PC-9 (cell line): ENCODE data around the gene CCNF. TPM values are rescaled to one million over a fixed set of nuclear protein-coding genes. Genes with fewer than 3 reads are reported as not detected.

ENCODE experiments used
- BruUV-seq: library from RNA; stranded (reverse); fragments of 400-500 nt; replicated peaks from 2 replicates; lab custom pipeline; 2021; lab: Mats Ljungman, UMichigan
- CTCF ChIA-PET: fragments of 300-600 bp; sonication (Branson Sonifier 250); formaldehyde crosslinking; loops from one replicate; lab custom pipeline; 2022; ENCODE audit warnings: antibody characterized with exemption; lab: Charles Lee
- POLR2A ChIA-PET: fragments of 300-600 bp; sonication (Branson Sonifier 250); formaldehyde crosslinking; loops from one replicate; lab custom pipeline; 2022; ENCODE audit warnings: antibody characterized with exemption; ENCODE audit not compliant: unreplicated experiment; lab: Charles Lee
- DNase-seq, 2 experiments: peaks; one replicate each; pipeline versions ENCODE4 v3.0.0 to v3.0.0-alpha.2; 2015 to 2022; ENCODE audit warnings: mixed read lengths in 1 of 2
- H2AFZ ChIP-seq: fragments of 200-600 bp; sonication (generic); 2 replicates; pipeline ENCODE4 v1.8.1; 2017; ENCODE audit warnings: antibody characterized with exemption
- H3F3A ChIP-seq: fragments of 200-600 bp; sonication (generic); 2 replicates; pipeline ENCODE4 v1.8.1; 2017; ENCODE audit warnings: antibody characterized with exemption, mild to moderate bottlenecking, low read depth; ENCODE audit not compliant: insufficient read depth
- H3K27ac ChIP-seq: fragments of 200-600 bp; sonication (generic); 2 replicates; pipeline ENCODE4 v1.6.1; 2016; ENCODE audit warnings: mixed run types
- H3K27me3 ChIP-seq: fragments of 200-600 bp; sonication (generic); 2 replicates; pipeline ENCODE4 v1.6.1; 2016; ENCODE audit warnings: low read depth, mixed run types; ENCODE audit not compliant: insufficient read depth
- H3K36me3 ChIP-seq: fragments of 200-600 bp; sonication (generic); 2 replicates; pipeline ENCODE4 v1.6.1; 2016; ENCODE audit warnings: low read depth, mixed run types
- H3K4me1 ChIP-seq: fragments of 200-600 bp; sonication (generic); replicated peaks from 2 replicates; pipeline ENCODE4 v1.6.1; 2016; ENCODE audit warnings: mixed run types; ENCODE audit not compliant: insufficient read depth
- H3K4me2 ChIP-seq: fragments of 200-600 bp; sonication (generic); 2 replicates; pipeline ENCODE4 v1.6.1; 2017; ENCODE audit warnings: mixed run types
- H3K4me3 ChIP-seq: fragments of 200-600 bp; sonication (generic); 2 replicates; pipeline ENCODE4 v1.6.1; 2016; ENCODE audit warnings: mixed run types
- H3K79me2 ChIP-seq: fragments of 200-600 bp; sonication (generic); 2 replicates; pipeline ENCODE4 v1.6.1; 2017; ENCODE audit warnings: low read depth, mixed run types
- H3K9me2 ChIP-seq: fragments of 200-600 bp; sonication (generic); 2 replicates; pipeline ENCODE4 v1.8.1; 2017; ENCODE audit warnings: mild to moderate bottlenecking; ENCODE audit not compliant: insufficient read depth
- H3K9me3 ChIP-seq: fragments of 200-600 bp; sonication (generic); 2 replicates; pipeline ENCODE4 v1.8.1; 2016; ENCODE audit warnings: low read depth; ENCODE audit not compliant: insufficient read depth
- H4K20me1 ChIP-seq: fragments of 200-600 bp; sonication (generic); 2 replicates; pipeline ENCODE4 v1.8.1; 2017; ENCODE audit not compliant: insufficient read depth
- EZH2 ChIP-seq: fragments of 200-600 bp; sonication (generic); IDR thresholded peaks from 2 replicates; pipeline ENCODE4 v1.8.0; 2017; ENCODE audit warnings: antibody characterized with exemption, low read depth
- intact Hi-C: fragments of 100-400 bp; cut with micrococcal nuclease; formaldehyde crosslinking; loops from one replicate; pipeline ENCODE4 v1.10.0; 2022; ENCODE audit not compliant: unreplicated experiment
- total RNA-seq: library from RNA; stranded (reverse); gene quantifications from 2 replicates; pipeline ENCODE4 v1.2.3, GENCODE V29; 2021
- TF ChIP-seq, protein P1 (sequence below): fragments of 200-600 bp; sonication (generic); conservative IDR thresholded peaks from 2 replicates; pipeline ENCODE4 v1.6.1; 2017; ENCODE audit warnings: mixed run types, antibody characterized with exemption, mild to moderate bottlenecking, moderate library complexity

CCNF gene
- total RNA-seq, 1 experiment from 2014 or later, result 69.0 TPM

DNA sequence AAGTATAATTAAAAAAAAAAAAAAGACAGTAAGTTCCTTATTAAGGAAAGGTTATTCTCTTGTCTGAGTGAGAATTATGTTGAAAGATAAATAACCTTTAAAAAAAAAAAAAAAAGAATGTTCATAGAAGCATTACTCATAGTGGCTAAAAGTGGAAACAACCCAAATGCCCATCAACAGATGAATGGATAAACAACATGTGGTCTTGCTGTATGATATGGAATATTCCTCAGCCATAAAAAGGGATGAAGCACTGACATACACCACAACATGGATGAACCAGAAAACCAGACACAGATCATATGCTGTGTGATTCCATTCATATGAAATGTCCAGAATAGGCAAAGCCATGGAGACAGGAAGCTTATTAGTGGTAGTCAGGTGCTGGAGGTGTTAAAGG, 9.2 kb upstream of the CCNF start:
- Histone ChIP-seq H3K9me3 (no peaks in the 10 kb centered on the region), H3K27ac (no peak overlapping the region), H3K4me3 (no peak overlapping the region), H3K9me2 (no peaks in the 10 kb centered on the region), H3K4me2 (no peak overlapping the region), H3K4me1 (no peaks in the 10 kb centered on the region), H3K36me3 (no peaks in the 10 kb centered on the region), H3K79me2 (no peaks in the 10 kb centered on the region), H3F3A (no peaks in the 10 kb centered on the region), H3K27me3 (no peaks in the 10 kb centered on the region), H2AFZ (no peak overlapping the region), H4K20me1 (no peaks in the 10 kb centered on the region)
- BruUV-seq, result no TSS peak
- DNase-seq, result no peak
- ChIA-PET CTCF (no interaction called here), POLR2A (no interaction called here)
- intact Hi-C loops, result no loop called here
- no peak for TF ChIP-seq EZH2
- TF ChIP-seq, protein P1, sequence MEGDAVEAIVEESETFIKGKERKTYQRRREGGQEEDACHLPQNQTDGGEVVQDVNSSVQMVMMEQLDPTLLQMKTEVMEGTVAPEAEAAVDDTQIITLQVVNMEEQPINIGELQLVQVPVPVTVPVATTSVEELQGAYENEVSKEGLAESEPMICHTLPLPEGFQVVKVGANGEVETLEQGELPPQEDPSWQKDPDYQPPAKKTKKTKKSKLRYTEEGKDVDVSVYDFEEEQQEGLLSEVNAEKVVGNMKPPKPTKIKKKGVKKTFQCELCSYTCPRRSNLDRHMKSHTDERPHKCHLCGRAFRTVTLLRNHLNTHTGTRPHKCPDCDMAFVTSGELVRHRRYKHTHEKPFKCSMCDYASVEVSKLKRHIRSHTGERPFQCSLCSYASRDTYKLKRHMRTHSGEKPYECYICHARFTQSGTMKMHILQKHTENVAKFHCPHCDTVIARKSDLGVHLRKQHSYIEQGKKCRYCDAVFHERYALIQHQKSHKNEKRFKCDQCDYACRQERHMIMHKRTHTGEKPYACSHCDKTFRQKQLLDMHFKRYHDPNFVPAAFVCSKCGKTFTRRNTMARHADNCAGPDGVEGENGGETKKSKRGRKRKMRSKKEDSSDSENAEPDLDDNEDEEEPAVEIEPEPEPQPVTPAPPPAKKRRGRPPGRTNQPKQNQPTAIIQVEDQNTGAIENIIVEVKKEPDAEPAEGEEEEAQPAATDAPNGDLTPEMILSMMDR, result no peak

DNA sequence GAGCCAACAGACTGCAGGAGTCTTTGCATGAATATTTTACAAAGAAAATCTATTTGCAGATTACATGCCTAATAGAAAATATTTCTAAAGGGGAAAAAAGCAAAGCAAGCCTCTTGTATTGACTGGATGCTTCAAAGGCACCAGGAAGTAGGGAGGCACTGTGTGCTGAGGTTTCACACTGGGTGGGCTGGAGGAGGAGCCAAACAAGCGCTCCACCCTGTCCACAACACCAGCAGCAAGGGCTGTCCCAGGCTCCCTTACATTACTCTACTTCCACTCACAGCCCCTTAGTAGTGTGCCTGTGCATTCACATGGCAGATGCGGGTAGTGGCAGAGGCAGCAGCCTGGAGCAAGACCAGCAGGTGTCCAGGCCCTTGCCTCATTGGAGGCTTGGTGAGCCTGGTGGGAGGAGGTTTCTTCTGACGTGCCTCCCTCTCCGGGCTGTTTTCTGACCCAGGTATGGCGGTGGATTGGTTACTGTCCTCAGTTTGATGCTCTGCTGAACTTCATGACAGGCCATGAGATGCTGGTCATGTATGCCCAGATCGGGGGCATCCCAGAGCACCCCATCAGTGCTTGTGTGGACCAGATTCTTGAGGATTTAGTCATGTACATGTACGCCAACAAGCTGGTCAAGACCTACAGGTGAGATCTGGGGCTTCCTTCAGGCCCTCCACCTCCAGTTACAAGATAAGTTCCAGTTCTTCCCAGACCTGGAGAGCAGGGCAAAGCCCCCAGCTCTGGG, 7.0 kb upstream of the CCNF start:
- TF ChIP-seq EZH2, result no peak
- TF ChIP-seq, protein P1, result no peak
- no peak overlapping the region for H3K27ac ChIP-seq
- H2AFZ ChIP-seq, result no peak overlapping the region
- no peaks in the 10 kb centered on the region for H3K36me3 ChIP-seq
- H3K4me3 ChIP-seq, result no peak overlapping the region
- BruUV-seq, result no TSS peak
- peaks cover 16% of the 10 kb centered on the region for H3K4me1 ChIP-seq
- intact Hi-C loops, result no loop called here
- CTCF ChIA-PET, result interaction anchor here (0.7 to 0.8 kb wide), 2 partner anchors 12 to 28 kb away, joined by 3 read pairs; no protein-coding TSS in a partner anchor
- no peaks in the 10 kb centered on the region for H3K27me3 ChIP-seq
- H3K4me2 ChIP-seq, result no peak overlapping the region
- POLR2A ChIA-PET, result no interaction called here
- peaks cover 4% of the 10 kb centered on the region; the same call in 1 of the 2 replicates for H3F3A ChIP-seq
- DNase-seq, result no peak
- H3K9me3 ChIP-seq, result no peaks in the 10 kb centered on the region
- H3K79me2 ChIP-seq, result no peaks in the 10 kb centered on the region
- H3K9me2 ChIP-seq, result no peaks in the 10 kb centered on the region
- H4K20me1 ChIP-seq, result no peaks in the 10 kb centered on the region

DNA sequence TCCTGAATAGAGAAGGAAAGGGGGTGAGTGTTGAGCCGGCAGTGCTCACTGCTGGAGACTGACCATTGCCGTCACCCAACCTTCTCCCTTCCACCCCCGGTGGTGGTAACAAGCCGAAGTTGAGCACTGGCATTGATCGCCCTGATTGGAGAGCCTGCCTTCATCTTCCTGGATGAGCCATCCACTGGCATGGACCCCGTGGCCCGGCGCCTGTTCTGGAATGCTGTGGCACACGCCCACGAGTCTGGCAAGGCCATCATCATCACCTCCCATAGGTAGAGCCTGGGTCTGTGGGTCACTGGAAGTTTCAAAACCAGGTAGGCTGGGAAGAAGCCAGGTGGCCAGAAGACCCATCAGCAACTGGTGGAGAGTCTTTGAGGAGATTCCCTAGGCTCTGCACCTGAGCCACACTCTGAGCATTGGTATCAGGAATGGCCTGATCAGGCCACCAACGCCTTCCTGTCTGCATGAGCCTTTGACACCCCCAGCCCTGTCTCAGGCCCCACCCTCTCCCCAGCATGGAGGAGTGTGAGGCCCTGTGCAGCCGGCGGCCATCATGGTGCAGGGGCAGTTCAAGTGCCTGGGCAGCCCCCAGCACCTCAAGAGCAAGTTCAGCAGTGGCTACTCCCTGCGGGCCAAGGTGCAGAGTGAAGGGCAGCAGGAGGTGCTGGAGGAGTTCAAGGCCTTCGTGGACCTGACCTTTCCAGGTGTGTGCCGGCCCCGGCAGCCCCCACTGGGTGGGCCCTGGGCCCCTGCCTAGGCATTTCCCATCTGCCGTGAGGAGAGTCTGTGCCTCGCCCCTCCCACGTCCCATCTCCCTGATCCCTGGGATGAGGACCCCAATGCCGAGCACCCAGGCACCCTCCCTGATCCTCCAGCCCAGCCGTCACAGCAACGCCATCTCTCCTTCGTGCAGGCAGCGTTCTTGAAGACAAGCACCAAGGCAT, 4.9 kb upstream of the CCNF start:
- Histone ChIP-seq H3K4me1 (peaks cover 28% of the 10 kb centered on the region), H3K36me3 (no peaks in the 10 kb centered on the region), H3K79me2 (no peaks in the 10 kb centered on the region), H3K9me2 (no peaks in the 10 kb centered on the region), H4K20me1 (no peaks in the 10 kb centered on the region), H3F3A (peaks cover 13% of the 10 kb centered on the region; the same call in 1 of the 2 replicates), H3K4me3 (no peak overlapping the region), H2AFZ (no peak overlapping the region), H3K9me3 (no peaks in the 10 kb centered on the region), H3K27ac (no peak overlapping the region), H3K27me3 (no peaks in the 10 kb centered on the region), H3K4me2 (no peak overlapping the region)
- TF ChIP-seq EZH2, result no peak
- TF ChIP-seq, protein P1, result no peak
- POLR2A ChIA-PET, result no interaction called here
- no peak for DNase-seq
- no TSS peak for BruUV-seq
- CTCF ChIA-PET, result interaction anchor here (1.0 kb wide), 1 partner anchor 27 kb away, joined by 3 read pairs; no protein-coding TSS in a partner anchor
- intact Hi-C loops, result loop anchor here (5.0 kb wide), 1 partner anchor 78 kb away; no protein-coding TSS in a partner anchor
